K562 (cell line): ENCODE data around the gene ARHGAP23. TPM values are rescaled to one million over a fixed set of nuclear protein-coding genes. Genes with fewer than 3 reads are reported as not detected.
"Not testable (repeated sequence)": the region's sequence is repeated elsewhere in the genome, so short reads cannot be mapped to it uniquely, and the experiment has no call there.

Experiments used
- ATAC-seq: fragments of 200-7000 bp; cut with Tn5 transposase; 3 replicates; pipeline ENCODE4 v1.9.1; 2020; ENCODE audit warnings: moderate library complexity
- BruUV-seq: library from RNA; stranded (reverse); fragments of 400-500 nt; replicated peaks from 2 replicates; lab custom pipeline; 2021; lab: Mats Ljungman, UMichigan
- CTCF ChIA-PET: fragments of 300-600 bp; formaldehyde crosslinking; extraction: SDS; loops from one replicate; lab custom pipeline; 2021; ENCODE audit warnings: low intra/inter-chr PET ratio; lab: Yijun Ruan, JAX
- POLR2A ChIA-PET: fragments of 300-600, 350-650 bp; sonication (Branson Sonifier 250); formaldehyde crosslinking; extraction: SDS; loops from one replicate; lab custom pipeline; 2021; ENCODE audit warnings: antibody characterized with exemption, inconsistent platforms; lab: Yijun Ruan, JAX
- DNase-seq, 4 experiments: peaks; one replicate each; pipeline versions ENCODE4 v3.0.0 to v3.0.0-alpha.2; 2011 to 2018; ENCODE audit warnings: low spot score in 3 of 4, mixed read lengths in 3 of 4; ENCODE audit errors: extremely low read depth in 1 of 4
- FAIRE-seq: peaks from 2 replicates; lab custom pipeline; 2011; peaks lifted over from hg19 to GRCh38; lab: Jason Lieb, UNC
- H2AFZ ChIP-seq: 2 replicates; pipeline ENCODE4 v1.6.0; 2011; ENCODE audit warnings: low read depth, low read length, control low read depth, inconsistent platforms
- H3K27ac ChIP-seq: fragments of 200-600 bp; 3 replicates; pipeline ENCODE4 v1.8.0; 2011; ENCODE audit warnings: low read depth, mild to moderate bottlenecking, control low read depth, inconsistent platforms, low read length, moderate library complexity, mixed read lengths; ENCODE audit errors: extremely low read depth
- H3K27me3 ChIP-seq, 2 experiments: fragments of 300-600 bp in 1 of 2; 2 replicates in 1 of 2; 3 replicates in 1 of 2; pipeline versions ENCODE4 v1.6.0 to v1.8.0; 2011; ENCODE audit warnings: inconsistent platforms in 2 of 2, low read length in 2 of 2, mild to moderate bottlenecking in 1 of 2, mixed read lengths in 1 of 2, moderate library complexity in 1 of 2; ENCODE audit not compliant: control insufficient read depth in 2 of 2, insufficient read depth in 2 of 2
- H3K36me3 ChIP-seq: fragments of 300-600 bp; 3 replicates; pipeline ENCODE4 v1.8.0; 2011; ENCODE audit warnings: mild to moderate bottlenecking, low read length, inconsistent platforms; ENCODE audit not compliant: control insufficient read depth, insufficient read depth
- H3K4me1 ChIP-seq, 2 experiments: fragments of 200-600 bp in 1 of 2; replicated peaks in 1 of 2; 2 replicates in 1 of 2; 3 replicates in 1 of 2; pipeline versions ENCODE4 v1.5.1 to v1.8.0; 2011; ENCODE audit warnings: inconsistent platforms in 2 of 2, low read length in 2 of 2, mild to moderate bottlenecking in 1 of 2, mixed read lengths in 1 of 2, moderate library complexity in 1 of 2; ENCODE audit not compliant: control insufficient read depth in 2 of 2, insufficient read depth in 2 of 2
- H3K4me2 ChIP-seq: 2 replicates; pipeline ENCODE4 v1.6.1; 2011; ENCODE audit warnings: low read length, control low read depth, inconsistent platforms, mixed read lengths; ENCODE audit not compliant: insufficient read depth
- H3K4me3 ChIP-seq: fragments of 200-600 bp; sonication (generic), shearing (Covaris generic); 2 replicates; pipeline ENCODE4 v1.5.1; 2016; ENCODE audit warnings: control low read depth, inconsistent platforms
- H3K79me2 ChIP-seq: fragments of 200-600 bp; 3 replicates; pipeline ENCODE4 v1.8.0; 2011; ENCODE audit warnings: low read length, inconsistent platforms; ENCODE audit not compliant: control insufficient read depth, insufficient read depth
- H3K9ac ChIP-seq, 2 experiments: 2 replicates each; pipeline versions ENCODE4 v1.6.0 to v1.6.1; 2011; ENCODE audit warnings: low read depth in 2 of 2, low read length in 2 of 2, control low read depth in 1 of 2, inconsistent platforms in 1 of 2, mild to moderate bottlenecking in 1 of 2, mixed read lengths in 1 of 2; ENCODE audit not compliant: insufficient read depth in 1 of 2
- H3K9me1 ChIP-seq: one replicate; pipeline ENCODE4 v1.6.0; 2011; ENCODE audit warnings: inconsistent platforms, mild to moderate bottlenecking, low read length, moderate library complexity; ENCODE audit not compliant: control insufficient read depth, insufficient read depth
- H3K9me3 ChIP-seq: replicated peaks from 2 replicates; pipeline ENCODE4 v1.5.1; 2011; ENCODE audit warnings: low read depth, low read length, inconsistent platforms; ENCODE audit not compliant: control insufficient read depth, insufficient read depth
- H4K20me1 ChIP-seq: replicated peaks from 2 replicates; pipeline ENCODE4 v1.6.1; 2011; ENCODE audit warnings: low read length, inconsistent platforms, mixed read lengths; ENCODE audit not compliant: control insufficient read depth, insufficient read depth
- WGBS: fragments of 100-300 bp; shearing (Covaris generic); methylation state at CpG from one replicate; pipeline ENCODE4 v1.1.6; 2016; ENCODE audit warnings: low coverage, mixed read lengths; ENCODE audit not compliant: insufficient coverage; ENCODE audit errors: missing lambda C conversion rate; 5-methylcytosine and 5-hydroxymethylcytosine counted together
- in situ Hi-C: fragments of 300-500 bp; cut with MboI; formaldehyde crosslinking; loops from 4 replicates; pipeline ENCODE4 v1.15.0; 2018; ENCODE audit warnings: inconsistent platforms, mixed read lengths
- intact Hi-C: fragments of 100-400 bp; cut with micrococcal nuclease; formaldehyde crosslinking; loops from 2 replicates; pipeline ENCODE4 v1.14.2; 2022
- polyA plus RNA-seq, 8 experiments: library from polyadenylated mRNA; depleted of rRNA in 4 of 8; stranded (reverse) in 5 of 8; unstranded in 3 of 8; fragments of >200 nt; fragmentation: Nextera tagmentation in 2 of 8; fragmentation: Illumina TruSeq in 1 of 8; extraction: Ambion mirVana in 2 of 8; extraction: Trizol in 1 of 8; gene quantifications; 2 replicates each; pipeline versions ENCODE4 v1.2.1 to v1.2.3, GENCODE V29; 2011 to 2014; ENCODE audit warnings: inconsistent platforms in 1 of 8, missing spikeins in 1 of 8
- total RNA-seq, 7 experiments: library from RNA; depleted of rRNA in 6 of 7; stranded (reverse); fragments of >200 nt in 6 of 7; fragmentation: Illumina TruSeq in 2 of 7; extraction: Trizol in 2 of 7; gene quantifications; 2 replicates each; pipeline versions ENCODE4 v1.2.1 to v1.2.3, GENCODE V29; 2011 to 2021; ENCODE audit warnings: low replicate concordance in 1 of 7

Gene ARHGAP23
- total and polyA plus RNA-seq, 9 of the 15 experiments (the other 6 are each of a cell fraction or from before 2014, with no cell fraction given), result 0.01 to 2.7 (median 0.70) TPM

- DNase-seq, H4K20me1 ChIP-seq, H3K9me1 ChIP-seq, FAIRE-seq, H3K4me3 ChIP-seq, H3K9me3 ChIP-seq, POLR2A ChIA-PET, CTCF ChIA-PET, H3K4me2 ChIP-seq, ATAC-seq, BruUV-seq, H3K9ac ChIP-seq, H2AFZ ChIP-seq, H3K79me2 ChIP-seq, H3K27ac ChIP-seq, H3K4me1 ChIP-seq, H3K36me3 ChIP-seq: not testable (repeated sequence)
- intact Hi-C loops (loop anchor here (5.0 kb wide), 1 partner anchor 88 kb away; no protein-coding TSS in a partner anchor), in situ Hi-C loops (loop anchor here (5.0 kb wide), 1 partner anchor 88 kb away; no protein-coding TSS in a partner anchor)
- WGBS, result 5% methylated on average over 14 of the region's 16 CpGs
- peaks cover 0 to 20% of the 10 kb centered on the region in 2 experiments; a peak in 2 of 5 replicates for H3K27me3 ChIP-seq
Observed at GRCh38 chr17:38494152-38494551, 65.9 kb downstream of the ARHGAP23 start.

GRCh38 chr17:38497656-38498055 lies 69.4 kb downstream of the ARHGAP23 start:
- H3K4me2 ChIP-seq, CTCF ChIA-PET, H3K9me1 ChIP-seq, H3K27ac ChIP-seq, H3K27me3 ChIP-seq, H3K4me3 ChIP-seq, intact Hi-C loops, DNase-seq, in situ Hi-C loops, H3K79me2 ChIP-seq, ATAC-seq, H3K9me3 ChIP-seq, H3K4me1 ChIP-seq, H2AFZ ChIP-seq, H3K9ac ChIP-seq, FAIRE-seq, H3K36me3 ChIP-seq, BruUV-seq, H4K20me1 ChIP-seq: not testable (repeated sequence)
- 9% methylated on average over 8 of the region's 10 CpGs for WGBS
- POLR2A ChIA-PET, result interaction anchor here (0.6 kb wide), 1 partner anchor 86 kb away, joined by 3 read pairs; no protein-coding TSS in a partner anchor
